GM18951 (cell line): ENCODE measurements around the gene RPL31.

ENCODE experiments used
- POLR2A ChIP-seq: IDR thresholded peaks from 4 replicates; pipeline ENCODE4 v1.6.1; 2011; ENCODE audit warnings: mild to moderate bottlenecking; ENCODE audit not compliant: insufficient read length, insufficient read depth; ENCODE audit errors: extremely low read depth
- in situ Hi-C: fragments of 300-500 bp; cut with MboI; formaldehyde crosslinking; loops from one replicate; pipeline ENCODE4 v1.12.0; 2022; ENCODE audit warnings: low sequenced_read_pairs, mixed read lengths, inconsistent platforms; ENCODE audit not compliant: unreplicated experiment

The RPL31 gene

DNA sequence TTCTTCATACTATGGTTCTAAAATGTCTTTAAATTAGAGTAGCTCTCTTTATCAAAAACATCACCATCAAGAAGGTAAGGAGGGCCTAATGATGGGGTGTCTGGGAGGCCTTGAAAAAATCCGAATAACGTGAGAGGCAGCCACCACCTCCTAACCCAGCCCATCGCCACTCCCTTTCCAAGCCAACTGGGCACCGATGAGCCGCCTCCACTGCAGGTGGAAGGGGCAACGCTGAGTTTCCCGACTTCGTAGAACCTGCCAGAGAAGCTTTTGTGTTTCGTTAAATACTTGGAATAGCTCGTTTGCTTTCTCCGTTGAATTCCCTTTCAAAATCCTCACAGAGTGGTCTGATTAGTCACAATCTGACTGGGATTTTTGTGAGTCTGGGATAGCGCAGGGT, 22.0 kb upstream of the RPL31 start:
- no peak for TF ChIP-seq POLR2A
- in situ Hi-C loops = loop anchor here (25.0 kb wide), 1 partner anchor 368 kb away; no protein-coding TSS in a partner anchor

DNA sequence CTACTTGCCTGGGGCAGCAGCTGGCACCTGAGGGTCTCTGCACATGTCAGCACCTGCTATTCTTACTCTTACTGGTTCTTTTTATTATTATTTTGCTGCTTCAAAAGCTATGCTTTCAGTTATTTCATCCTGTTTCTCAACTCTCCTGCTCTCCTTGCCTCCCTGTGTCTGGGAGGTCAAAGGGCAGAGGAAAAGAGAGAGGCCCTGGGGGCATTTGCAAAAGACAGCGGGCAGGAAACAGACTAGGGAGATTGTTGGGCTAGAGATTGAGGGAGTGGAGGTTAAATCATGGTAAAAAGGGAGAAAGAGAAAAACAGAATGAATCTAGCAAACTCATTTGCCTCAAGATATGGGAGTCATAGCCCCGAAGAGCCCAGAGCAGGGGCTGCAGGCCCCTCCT, 21.1 kb upstream of the RPL31 start:
- TF ChIP-seq POLR2A = no peak
- in situ Hi-C loops = loop anchor here (25.0 kb wide), 1 partner anchor 369 kb away; no protein-coding TSS in a partner anchor

- in situ Hi-C loops = loop anchor here (25.0 kb wide), 1 partner anchor 370 kb away; no protein-coding TSS in a partner anchor
These were observed 19.6 kb upstream of the RPL31 start for GRCh38 chr2:100982431-100982861.

DNA sequence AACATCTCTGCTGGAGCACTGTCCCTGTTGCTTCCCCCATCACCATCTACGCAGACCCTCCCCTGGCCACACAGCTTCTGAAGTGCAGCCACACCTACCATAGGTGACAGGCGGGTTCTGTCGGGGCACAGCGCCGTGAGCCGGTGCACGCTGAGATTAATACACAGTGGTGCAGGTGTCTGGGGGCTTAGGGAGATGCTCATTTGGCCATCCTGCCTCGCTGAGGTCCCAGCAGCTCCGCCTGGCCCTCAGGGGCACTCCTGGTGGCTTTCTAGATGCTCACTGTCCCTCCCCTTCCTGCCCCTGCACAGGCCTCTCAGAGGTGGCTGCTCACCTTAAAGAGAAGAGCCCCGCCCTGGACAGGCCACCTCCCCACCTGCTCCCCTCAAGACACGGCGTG, 18.9 kb upstream of the RPL31 start:
- in situ Hi-C loops = loop anchor here (25.0 kb wide), 1 partner anchor 371 kb away; no protein-coding TSS in a partner anchor
- no peak for TF ChIP-seq POLR2A

More at GRCh38 chr2:100982431-100982861, 19.6 kb upstream of the RPL31 start:
- no peak for TF ChIP-seq POLR2A

- in situ Hi-C loops = loop anchor here (25.0 kb wide), 1 partner anchor 371 kb away; no protein-coding TSS in a partner anchor
These were observed 18.3 kb upstream of the RPL31 start for GRCh38 chr2:100983684-100984310.

GRCh38 chr2:100984892-100985307, 17.2 kb upstream of the RPL31 start:
- TF ChIP-seq POLR2A = no peak
- in situ Hi-C loops = loop anchor here (25.0 kb wide), 1 partner anchor 373 kb away; no protein-coding TSS in a partner anchor

More at GRCh38 chr2:100983684-100984310, 18.3 kb upstream of the RPL31 start:
- TF ChIP-seq POLR2A = no peak

- no peak for TF ChIP-seq POLR2A
- in situ Hi-C loops = loop anchor here (25.0 kb wide), 1 partner anchor 374 kb away; no protein-coding TSS in a partner anchor
These were observed 15.9 kb upstream of the RPL31 start for GRCh38 chr2:100986157-100986556.

GRCh38 chr2:100987536-100987935, 14.6 kb upstream of the RPL31 start:
- in situ Hi-C loops = loop anchor here (25.0 kb wide), 1 partner anchor 375 kb away; no protein-coding TSS in a partner anchor
- no peak for TF ChIP-seq POLR2A

DNA sequence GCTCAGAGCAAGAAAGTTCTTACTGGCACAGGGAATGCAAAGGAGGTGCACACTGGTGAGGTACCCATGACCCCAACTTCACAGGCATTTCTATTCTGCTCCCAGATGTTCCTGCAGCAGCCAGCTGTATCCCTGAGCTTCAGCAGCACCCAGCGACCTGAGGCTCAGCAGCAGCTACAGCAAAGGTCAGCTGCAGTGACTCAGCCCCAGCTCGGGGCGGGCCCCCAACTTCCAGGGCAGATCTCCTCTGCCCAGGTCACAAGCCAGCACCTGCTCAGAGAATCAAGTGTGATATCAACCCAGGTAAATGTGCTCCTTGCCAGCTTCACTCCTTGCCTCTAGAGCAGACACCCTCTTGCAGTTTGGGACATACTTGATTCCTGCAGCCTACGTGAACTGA, 14.1 kb upstream of the RPL31 start:
- TF ChIP-seq POLR2A = no peak
- in situ Hi-C loops = loop anchor here (25.0 kb wide), 1 partner anchor 376 kb away; no protein-coding TSS in a partner anchor

- TF ChIP-seq POLR2A = no peak
- in situ Hi-C loops = loop anchor here (25.0 kb wide), 1 partner anchor 377 kb away; no protein-coding TSS in a partner anchor
These were observed 13.3 kb upstream of the RPL31 start for GRCh38 chr2:100988630-100989417.

- in situ Hi-C loops = loop anchor here (25.0 kb wide), 1 partner anchor 377 kb away; no protein-coding TSS in a partner anchor
- TF ChIP-seq POLR2A = no peak
These were observed 12.4 kb upstream of the RPL31 start for GRCh38 chr2:100989666-100990065.

DNA sequence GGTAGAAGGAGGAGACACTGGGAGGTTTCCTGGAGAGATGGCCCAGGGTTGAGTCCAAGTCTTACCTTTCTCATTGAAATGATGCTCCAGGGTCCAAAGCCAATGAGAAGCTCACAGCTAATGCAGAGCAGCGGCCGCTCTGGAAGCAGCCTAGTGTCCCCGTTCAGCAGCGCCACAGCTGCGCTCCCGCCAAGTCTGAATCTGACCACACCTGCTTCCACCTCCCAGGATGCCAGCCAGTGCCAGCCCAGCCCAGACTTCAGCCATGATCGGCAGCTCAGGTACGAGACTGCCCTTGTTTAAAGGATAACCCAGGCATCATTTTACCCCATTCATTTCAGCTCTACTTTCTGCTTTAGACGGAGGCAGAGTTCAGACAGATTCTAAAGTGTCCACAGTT, 11.9 kb upstream of the RPL31 start:
- no peak for TF ChIP-seq POLR2A
- in situ Hi-C loops = loop anchor here (25.0 kb wide), 1 partner anchor 378 kb away; no protein-coding TSS in a partner anchor
